Colonic mucosa (tissue), 4 donors: Measurements from ENCODE around the gene ABL1. TPM values are rescaled to one million over a fixed set of nuclear protein-coding genes. Genes with fewer than 3 reads are reported as not detected.

Experiments
- DNase-seq: peaks from one replicate; pipeline ENCODE4 v3.0.0-alpha.2; 2020
- H3K27ac ChIP-seq: fragments of 200-600 bp; one replicate; pipeline ENCODE4 v1.8.0; 2021
- H3K27me3 ChIP-seq: fragments of 200-600 bp; one replicate; pipeline ENCODE4 v1.8.0; 2021
- H3K36me3 ChIP-seq: fragments of 200-600 bp; one replicate; pipeline ENCODE4 v1.8.0; 2021
- H3K4me1 ChIP-seq: fragments of 200-600 bp; one replicate; pipeline ENCODE4 v1.8.0; 2021; ENCODE audit warnings: mild to moderate bottlenecking
- H3K4me3 ChIP-seq: fragments of 200-600 bp; one replicate; pipeline ENCODE4 v1.8.0; 2021
- H3K9ac ChIP-seq, 2 donors: one replicate each; pipeline ENCODE4 v1.7.0; 2013; ENCODE audit warnings: control low read depth in 2 of 2, low read depth in 2 of 2, low read length in 2 of 2
- H3K9me3 ChIP-seq: fragments of 200-600 bp; one replicate; pipeline ENCODE4 v1.8.0; 2021
- CTCF ChIP-seq: fragments of 200-600 bp; IDR thresholded peaks from one replicate; pipeline ENCODE4 v1.8.0; 2022; ENCODE audit warnings: antibody characterized with exemption, mild to moderate bottlenecking
- intact Hi-C: fragments of 100-400 bp; cut with DNase I; formaldehyde crosslinking; loops from one replicate; pipeline ENCODE4 v1.14.1; 2022
- total RNA-seq, 2 donors: library from RNA; stranded (reverse); fragmentation: NEBNext Ultra II Directional in 1 of 2; extraction: Animal tissue kit (Norgen Biotek cat#: 25700) in 1 of 2; gene quantifications; one replicate each; pipeline ENCODE4 v1.2.1, GENCODE V29; 2021
- donor health status: healthy.
- donor health status: DM: no; HTN: no; CAD: no.
- donor health status: DM: no; HTN: no; CAD: no.

The ABL1 gene
- total RNA-seq, 2 donors from 2014 or later, result 86.0 to 97.9 TPM

DNA sequence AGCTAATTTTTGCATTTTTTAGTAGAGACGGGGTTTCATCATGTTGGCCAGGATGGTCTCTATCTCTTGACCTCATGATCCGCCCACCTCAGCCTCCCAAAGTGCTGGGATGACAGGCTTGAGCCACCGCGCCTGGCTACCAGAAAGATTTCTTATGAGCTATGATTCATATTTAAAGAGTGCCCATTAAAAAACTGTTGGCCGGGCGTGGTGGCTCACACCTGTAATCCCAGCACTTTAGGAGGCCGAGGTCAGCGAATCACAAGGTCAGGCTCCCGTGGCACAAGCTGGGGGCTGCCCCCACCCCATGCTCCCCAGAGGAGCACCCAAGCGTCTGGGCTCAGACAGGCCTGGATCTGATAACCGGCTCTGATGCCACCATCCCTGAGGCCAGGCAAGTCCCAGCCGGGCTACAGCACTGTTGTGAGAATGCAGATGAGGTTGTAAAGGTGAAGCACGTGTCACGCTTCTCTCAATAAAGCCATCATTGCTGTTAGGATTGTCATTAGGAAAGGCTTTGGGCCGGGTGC is 47.7 kb downstream of the ABL1 start:
- no peak for DNase-seq
- peaks cover 40% of the 10 kb centered on the region for H3K36me3 ChIP-seq
- H3K4me3 ChIP-seq, result no peak overlapping the region
- no peaks in the 10 kb centered on the region for H3K27me3 ChIP-seq
- no peak for TF ChIP-seq CTCF
- no peaks in the 10 kb centered on the region for H3K4me1 ChIP-seq
- no peaks in the 10 kb centered on the region for H3K9me3 ChIP-seq
- intact Hi-C loops, result no loop called here
- H3K27ac ChIP-seq, result no peak overlapping the region
- no peak overlapping the region for H3K9ac ChIP-seq

- intact Hi-C loops, result no loop called here
- Histone ChIP-seq H3K27ac (no peak overlapping the region), H3K27me3 (no peaks in the 10 kb centered on the region)
Observed at GRCh38 chr9:130883479-130883878, 48.4 kb downstream of the ABL1 start.

GRCh38 chr9:130884111-130884531 is 49.1 kb downstream of the ABL1 start:
- intact Hi-C loops, result no loop called here
- Histone ChIP-seq H3K27ac (no peak overlapping the region), H3K4me1 (no peaks in the 10 kb centered on the region), H3K4me3 (no peak overlapping the region), H3K27me3 (no peaks in the 10 kb centered on the region), H3K9ac (no peak overlapping the region), H3K36me3 (peaks cover 45% of the 10 kb centered on the region), H3K9me3 (no peaks in the 10 kb centered on the region)
- no peak for DNase-seq
- no peak for TF ChIP-seq CTCF

More at GRCh38 chr9:130883479-130883878, 48.4 kb downstream of the ABL1 start:
- Histone ChIP-seq H3K36me3 (peaks cover 44% of the 10 kb centered on the region), H3K4me3 (no peak overlapping the region), H3K9ac (no peak overlapping the region), H3K4me1 (no peaks in the 10 kb centered on the region), H3K9me3 (no peaks in the 10 kb centered on the region)
- no peak for TF ChIP-seq CTCF
- DNase-seq, result no peak

GRCh38 chr9:130884542-130885483 is 49.8 kb downstream of the ABL1 start:
- no peak overlapping the region for H3K27ac ChIP-seq
- H3K27me3 ChIP-seq, result no peaks in the 10 kb centered on the region
- intact Hi-C loops, result no loop called here
- no peaks in the 10 kb centered on the region for H3K4me1 ChIP-seq
- no peak overlapping the region for H3K9ac ChIP-seq
- peaks cover 50% of the 10 kb centered on the region for H3K36me3 ChIP-seq
- no peaks in the 10 kb centered on the region for H3K9me3 ChIP-seq
- no peak for DNase-seq
- no peak for TF ChIP-seq CTCF
- H3K4me3 ChIP-seq, result no peak overlapping the region

- H3K9me3 ChIP-seq, result no peaks in the 10 kb centered on the region
- DNase-seq, result no peak
- H3K27ac ChIP-seq, result no peak overlapping the region
- no peak for TF ChIP-seq CTCF
- no peaks in the 10 kb centered on the region for H3K27me3 ChIP-seq
- intact Hi-C loops, result no loop called here
- H3K4me1 ChIP-seq, result no peaks in the 10 kb centered on the region
- no peak overlapping the region for H3K9ac ChIP-seq
- H3K36me3 ChIP-seq, result peaks cover 42% of the 10 kb centered on the region
- no peak overlapping the region for H3K4me3 ChIP-seq
Observed at GRCh38 chr9:130885484-130886375, 50.7 kb downstream of the ABL1 start.
